Measurements from ENCODE around the gene HCRT.
"Not testable (repeated sequence)": the region's sequence is repeated elsewhere in the genome, so short reads cannot be mapped to it uniquely, and the experiment has no call there.

The HCRT gene

DNA sequence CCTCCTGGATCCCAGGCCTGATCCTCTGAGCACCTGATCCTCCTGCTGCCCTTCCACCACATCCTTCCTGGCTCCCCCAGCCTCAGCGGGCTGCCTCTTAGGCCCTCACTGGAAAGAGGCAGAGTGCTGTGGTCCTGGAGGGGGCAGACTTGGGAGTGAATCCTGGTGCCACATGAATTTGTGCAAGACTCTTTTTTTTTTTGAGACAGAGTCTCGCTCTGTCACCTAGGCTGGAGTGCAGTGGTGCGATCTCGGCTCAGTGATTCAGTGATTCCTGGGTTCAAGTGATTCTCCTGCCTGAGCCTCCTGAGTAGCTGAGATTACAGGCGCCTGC, 6.0 kb upstream of the HCRT start:
- in situ Hi-C loops (cut with MboI; ENCODE audit: low sequenced_read_pairs) = no loop called here
- no peak overlapping the region for H3K4me3 ChIP-seq
- no peaks in the 10 kb centered on the region for H3K27me3 ChIP-seq (ENCODE audit: low read depth)
- DNase-seq (ENCODE audit: low spot score in 2 of 2) = no peak
- H3K36me3 ChIP-seq (replicated peaks) = no peaks in the 10 kb centered on the region
- no peaks in the 10 kb centered on the region for H3K9me3 ChIP-seq
- peaks cover 5% of the 10 kb centered on the region for H3K4me1 ChIP-seq

- H3K4me3 ChIP-seq = no peak overlapping the region
- H3K4me1 ChIP-seq = peaks cover 5% of the 10 kb centered on the region
- H3K9me3 ChIP-seq = no peaks in the 10 kb centered on the region
- no peak for DNase-seq (ENCODE audit: low spot score in 2 of 2)
- H3K36me3 ChIP-seq (replicated peaks) = no peaks in the 10 kb centered on the region
- no peaks in the 10 kb centered on the region for H3K27me3 ChIP-seq (ENCODE audit: low read depth)
- in situ Hi-C loops (cut with MboI; ENCODE audit: low sequenced_read_pairs) = no loop called here
Measured at GRCh38 chr17:42190491-42191274, 5.4 kb upstream of the HCRT start.

DNA sequence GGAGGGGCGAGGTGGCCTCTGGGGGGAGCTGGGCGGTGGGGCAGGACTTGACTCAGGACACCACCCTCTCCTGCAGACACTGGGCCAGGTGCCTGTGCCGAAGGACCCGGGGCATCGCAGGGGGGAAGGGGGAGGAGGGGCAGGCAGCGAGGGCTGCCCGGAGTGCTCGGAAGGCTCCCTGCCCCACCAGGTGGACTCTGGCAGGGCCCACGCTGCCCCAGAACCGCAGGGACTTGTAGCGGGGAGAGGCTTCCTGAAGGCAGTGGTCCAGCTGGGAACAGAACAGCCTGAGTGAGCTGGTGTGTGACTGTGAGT, 4.4 kb upstream of the HCRT start:
- DNase-seq (ENCODE audit: low spot score in 2 of 2) = no peak
- no peaks in the 10 kb centered on the region for H3K36me3 ChIP-seq (replicated peaks)
- no peaks in the 10 kb centered on the region for H3K9me3 ChIP-seq
- peaks cover 5% of the 10 kb centered on the region for H3K4me1 ChIP-seq
- in situ Hi-C loops (cut with MboI; ENCODE audit: low sequenced_read_pairs) = no loop called here
- no peaks in the 10 kb centered on the region for H3K27me3 ChIP-seq (ENCODE audit: low read depth)
- no peak overlapping the region for H3K4me3 ChIP-seq

GRCh38 chr17:42188749-42189650, 3.7 kb upstream of the HCRT start:
- in situ Hi-C loops (cut with MboI; ENCODE audit: low sequenced_read_pairs) = no loop called here
- no peaks in the 10 kb centered on the region for H3K9me3 ChIP-seq
- peaks cover 10% of the 10 kb centered on the region for H3K4me1 ChIP-seq
- DNase-seq (ENCODE audit: low spot score in 2 of 2) = no peak
- no peaks in the 10 kb centered on the region for H3K27me3 ChIP-seq (ENCODE audit: low read depth)
- H3K4me3 ChIP-seq = no peak overlapping the region
- no peaks in the 10 kb centered on the region for H3K36me3 ChIP-seq (replicated peaks)

GRCh38 chr17:42187833-42188232, 2.6 kb upstream of the HCRT start:
- Histone ChIP-seq H3K4me3 (no peak overlapping the region), H3K9me3 (no peaks in the 10 kb centered on the region), H3K36me3 (replicated peaks) (no peaks in the 10 kb centered on the region), H3K4me1 (peaks cover 10% of the 10 kb centered on the region), H3K27me3 (ENCODE audit: low read depth) (no peaks in the 10 kb centered on the region)
- in situ Hi-C loops (cut with MboI; ENCODE audit: low sequenced_read_pairs) = no loop called here
- no peak for DNase-seq (ENCODE audit: low spot score in 2 of 2)

GRCh38 chr17:42186191-42186590, 939 bp upstream of the HCRT start:
- in situ Hi-C loops (cut with MboI; ENCODE audit: low sequenced_read_pairs); DNase-seq (ENCODE audit: low spot score in 2 of 2); H3K4me3 ChIP-seq; H3K27me3 ChIP-seq (ENCODE audit: low read depth); H3K9me3 ChIP-seq; H3K36me3 ChIP-seq (replicated peaks): not testable (repeated sequence)
- peaks cover 13% of the 10 kb centered on the region for H3K4me1 ChIP-seq

GRCh38 chr17:42185621-42185930, 324 bp upstream of the HCRT start:
- Histone ChIP-seq H3K36me3 (replicated peaks) (no peaks in the 10 kb centered on the region), H3K4me3 (no peak overlapping the region), H3K9me3 (no peaks in the 10 kb centered on the region), H3K4me1 (peaks cover 16% of the 10 kb centered on the region), H3K27me3 (ENCODE audit: low read depth) (peaks cover 10% of the 10 kb centered on the region)
- in situ Hi-C loops (cut with MboI; ENCODE audit: low sequenced_read_pairs) = no loop called here
- DNase-seq (ENCODE audit: low spot score in 2 of 2) = no peak

- Histone ChIP-seq H3K27me3 (ENCODE audit: low read depth) (peaks cover 13% of the 10 kb centered on the region), H3K9me3 (no peaks in the 10 kb centered on the region), H3K4me1 (peaks cover 16% of the 10 kb centered on the region), H3K4me3 (peak overlapping the region; percentile 36), H3K36me3 (replicated peaks) (no peaks in the 10 kb centered on the region)
- peak; percentile 60 to 85 for DNase-seq (ENCODE audit: low spot score in 2 of 2)
- in situ Hi-C loops (cut with MboI; ENCODE audit: low sequenced_read_pairs) = no loop called here
Measured at GRCh38 chr17:42183741-42184711, 1.2 kb downstream of the HCRT start.

DNA sequence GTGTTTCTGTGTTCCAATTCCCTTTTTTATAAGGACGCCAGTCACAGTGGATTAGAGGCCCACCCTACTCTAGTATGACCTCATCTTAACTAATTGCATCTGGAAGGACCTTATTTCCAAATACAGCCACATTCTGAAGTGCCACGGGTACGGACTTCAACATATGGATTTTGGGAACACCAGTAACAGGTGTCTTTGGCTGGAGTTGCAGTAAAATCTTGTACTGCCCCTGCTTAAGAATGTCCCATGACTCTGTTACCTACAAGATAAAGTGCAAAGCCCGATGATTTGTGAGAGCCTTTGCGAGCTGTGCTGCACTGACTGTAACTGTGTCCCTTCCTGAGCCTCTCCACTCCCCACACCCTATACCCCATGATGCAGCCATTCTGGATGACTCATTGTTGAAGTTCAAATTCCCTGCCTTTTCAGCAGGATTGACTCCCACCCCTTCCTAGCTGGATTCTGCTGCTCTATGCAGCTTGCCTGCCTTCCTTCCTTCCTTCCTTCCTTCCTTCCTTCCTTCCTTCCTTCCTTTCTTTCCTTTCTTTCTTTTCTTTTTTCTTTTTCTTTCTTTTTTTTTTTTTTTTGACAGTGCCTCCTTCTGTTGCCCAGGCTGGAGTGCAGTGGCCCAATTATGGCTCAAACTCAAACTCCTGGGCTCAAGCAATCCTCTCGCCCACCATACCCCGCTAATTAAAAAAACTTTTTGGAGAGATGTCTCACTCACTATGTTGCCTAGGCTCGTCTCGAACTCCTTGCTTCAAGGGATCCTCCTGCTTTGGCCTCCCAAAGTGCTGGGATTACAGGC, 2.1 kb downstream of the HCRT start:
- Histone ChIP-seq H3K4me1 (peaks cover 16% of the 10 kb centered on the region), H3K9me3 (no peaks in the 10 kb centered on the region), H3K4me3 (peak overlapping the region; percentile 36), H3K36me3 (replicated peaks) (no peaks in the 10 kb centered on the region), H3K27me3 (ENCODE audit: low read depth) (peaks cover 13% of the 10 kb centered on the region)
- no peak for DNase-seq (ENCODE audit: low spot score in 2 of 2)
- in situ Hi-C loops (cut with MboI; ENCODE audit: low sequenced_read_pairs) = no loop called here

DNA sequence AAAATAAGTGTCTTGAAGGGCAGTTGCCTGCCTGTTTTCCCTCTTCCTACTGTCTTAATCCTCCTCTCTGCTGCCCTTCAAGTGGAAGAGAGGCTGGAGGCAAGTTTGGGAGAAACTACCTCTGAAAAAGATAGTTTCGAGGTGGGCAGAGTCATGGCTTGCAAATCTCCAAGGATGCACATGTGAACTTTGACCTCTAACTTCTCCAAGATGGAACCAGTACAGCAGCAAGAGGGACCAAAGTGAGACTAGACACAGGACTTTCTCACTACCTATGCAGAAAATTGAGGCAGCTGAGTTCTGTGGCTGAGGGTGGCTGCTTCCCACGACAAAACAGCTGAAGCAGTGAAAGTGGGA, 3.4 kb downstream of the HCRT start:
- in situ Hi-C loops (cut with MboI; ENCODE audit: low sequenced_read_pairs) = no loop called here
- Histone ChIP-seq H3K9me3 (no peaks in the 10 kb centered on the region), H3K4me3 (no peak overlapping the region), H3K4me1 (peaks cover 16% of the 10 kb centered on the region), H3K27me3 (ENCODE audit: low read depth) (peaks cover 13% of the 10 kb centered on the region), H3K36me3 (replicated peaks) (no peaks in the 10 kb centered on the region)
- DNase-seq (ENCODE audit: low spot score in 2 of 2) = no peak

DNA sequence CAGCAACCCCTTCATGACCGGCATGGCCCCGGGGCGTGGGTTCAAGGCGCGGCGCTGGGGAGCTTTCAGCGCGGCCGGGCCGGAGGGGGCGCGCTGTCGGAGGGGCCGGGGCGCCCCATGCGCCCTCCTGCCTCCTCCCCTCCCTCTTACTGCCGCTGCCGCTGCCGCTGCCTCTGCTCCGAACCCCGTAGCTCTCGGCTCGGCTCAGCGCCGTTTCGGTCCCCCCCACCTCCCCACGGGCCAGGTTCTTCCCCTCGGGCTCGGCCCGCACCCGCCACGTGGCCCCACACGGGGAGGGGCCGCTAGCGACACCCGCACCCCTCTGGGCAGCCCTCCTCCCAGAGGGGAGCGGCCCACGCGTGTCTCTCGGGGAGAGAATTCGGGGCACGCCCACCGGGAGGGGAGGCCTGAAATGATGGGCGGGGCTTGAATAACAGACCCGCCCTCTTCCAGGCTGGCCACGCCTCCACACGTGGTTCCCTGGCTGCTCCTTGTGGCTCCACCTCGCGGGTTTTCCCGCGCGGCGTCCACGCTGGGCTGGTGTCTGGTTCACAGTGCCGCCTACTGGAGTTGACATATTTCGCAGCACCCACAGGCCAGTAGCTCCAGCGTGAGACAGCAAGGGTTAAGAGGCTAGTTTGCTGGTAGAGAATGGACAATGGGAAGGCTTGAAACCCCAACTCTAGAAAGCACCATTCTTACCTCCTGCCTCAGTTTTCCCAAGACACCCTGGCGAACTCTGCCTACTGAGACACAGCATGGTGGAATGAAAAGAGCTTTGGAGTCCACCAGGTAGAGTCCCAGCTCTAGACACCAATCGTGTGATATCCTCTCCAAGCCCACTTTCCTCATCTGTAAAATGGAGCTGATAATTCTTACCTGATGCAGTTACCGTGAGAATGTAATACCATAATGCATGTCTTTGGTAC, 4.1 kb downstream of the HCRT start, which contains the start of gene KCNH4:
KCNH4 (minus strand) TSS at position 221 of the 929 bp plus-strand sequence; CDS start at position 24, 197 bp downstream.
- in situ Hi-C loops (cut with MboI; ENCODE audit: low sequenced_read_pairs) = no loop called here
- peak in 1 of 2 experiments; percentile 80 for DNase-seq (ENCODE audit: low spot score in 2 of 2)
- H3K4me1 ChIP-seq = peaks cover 16% of the 10 kb centered on the region

DNA sequence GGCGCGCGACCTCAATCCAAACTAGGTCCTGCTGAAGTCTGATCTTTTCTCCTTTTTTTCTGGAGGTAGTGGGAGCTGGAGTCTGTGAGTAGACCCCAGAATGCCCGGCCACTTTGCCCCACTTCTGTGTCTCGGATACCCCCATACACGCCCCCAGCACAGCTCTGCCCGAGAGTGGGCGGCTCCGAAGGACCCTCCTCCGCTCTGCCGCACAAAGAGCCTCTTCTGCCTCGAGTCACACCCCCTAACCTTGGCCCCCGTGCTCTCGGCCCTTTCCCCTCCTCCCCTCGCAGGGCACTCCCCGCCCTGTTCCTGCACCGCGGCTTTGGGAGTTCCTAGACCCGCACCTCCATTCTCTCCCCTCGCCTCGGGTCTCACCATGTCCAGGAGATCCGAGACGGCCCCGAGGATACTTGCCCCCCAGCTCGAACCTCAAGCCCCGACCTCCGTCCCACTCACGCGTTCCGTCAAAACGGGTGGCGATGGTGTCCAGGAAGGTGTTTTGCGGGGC, 4.8 kb downstream of the HCRT start:
- H3K36me3 ChIP-seq (replicated peaks) = no peaks in the 10 kb centered on the region
- H3K9me3 ChIP-seq = no peaks in the 10 kb centered on the region
- peaks cover 16% of the 10 kb centered on the region for H3K4me1 ChIP-seq
- peaks cover 13% of the 10 kb centered on the region for H3K27me3 ChIP-seq (ENCODE audit: low read depth)
- in situ Hi-C loops (cut with MboI; ENCODE audit: low sequenced_read_pairs) = no loop called here
- no peak overlapping the region for H3K4me3 ChIP-seq
- DNase-seq (ENCODE audit: low spot score in 2 of 2) = no peak

More for the DNA sequence above, 4.1 kb downstream of the HCRT start, which contains the start of gene KCNH4:
- H3K36me3 ChIP-seq (replicated peaks) = no peaks in the 10 kb centered on the region
- H3K9me3 ChIP-seq = no peaks in the 10 kb centered on the region
- H3K27me3 ChIP-seq (ENCODE audit: low read depth) = peaks cover 13% of the 10 kb centered on the region
- H3K4me3 ChIP-seq = peak within 1 kb of the TSS; percentile 18; the same call in 1 of the 2 replicates

Measured in HAP-1 (cell line).